H9 (cell line): ENCODE measurements around the gene GPC4. TPM values are rescaled to one million over a fixed set of nuclear protein-coding genes. Genes with fewer than 3 reads are reported as not detected.
A peak's percentile ranks its signal among the peaks of the same experiment; 100 is the strongest.

ENCODE experiments used
- DNase-seq: peaks from one replicate; pipeline ENCODE4 v3.0.0-alpha.2; 2017
- H2AFZ ChIP-seq: one replicate; pipeline ENCODE4 v1.6.1; 2013; ENCODE audit warnings: mild to moderate bottlenecking, low read length, control low read depth, moderate library complexity
- H2AK5ac ChIP-seq: 2 replicates; pipeline ENCODE4 v1.6.1; 2013; ENCODE audit warnings: low read length, control low read depth, mixed read lengths; ENCODE audit not compliant: insufficient read length
- H2BK120ac ChIP-seq: one replicate; pipeline ENCODE4 v1.6.1; 2013; ENCODE audit warnings: low read depth, mild to moderate bottlenecking, low read length, control low read depth, inconsistent platforms; ENCODE audit not compliant: poor library complexity, severe bottlenecking
- H2BK12ac ChIP-seq: 2 replicates; pipeline ENCODE4 v1.6.1; 2013; ENCODE audit warnings: low read length, control low read depth, mixed read lengths, low read depth; ENCODE audit not compliant: insufficient read length
- H2BK15ac ChIP-seq: 2 replicates; pipeline ENCODE4 v1.6.1; 2013; ENCODE audit warnings: low read depth, low read length, control low read depth
- H2BK20ac ChIP-seq: one replicate; pipeline ENCODE4 v1.6.1; 2013; ENCODE audit warnings: low read depth, mild to moderate bottlenecking, low read length, control low read depth, inconsistent platforms; ENCODE audit not compliant: poor library complexity, severe bottlenecking
- H2BK5ac ChIP-seq: 2 replicates; pipeline ENCODE4 v1.6.1; 2013; ENCODE audit warnings: low read length, control low read depth, mixed read lengths; ENCODE audit not compliant: insufficient read length
- H3K14ac ChIP-seq: 2 replicates; pipeline ENCODE4 v1.6.1; 2013; ENCODE audit warnings: low read length, control low read depth; ENCODE audit not compliant: insufficient read depth
- H3K18ac ChIP-seq: 2 replicates; pipeline ENCODE4 v1.6.1; 2013; ENCODE audit warnings: low read depth, mild to moderate bottlenecking, mixed read lengths, low read length, control low read depth; ENCODE audit not compliant: insufficient read length
- H3K23ac ChIP-seq: 2 replicates; pipeline ENCODE4 v1.6.1; 2013; ENCODE audit warnings: low read length, control low read depth, mixed read lengths, low read depth; ENCODE audit not compliant: insufficient read length
- H3K23me2 ChIP-seq: 2 replicates; pipeline ENCODE4 v1.6.1; 2013; ENCODE audit warnings: low read depth, mild to moderate bottlenecking, mixed read lengths, low read length, control low read depth; ENCODE audit not compliant: insufficient read length, poor library complexity, severe bottlenecking
- H3K27ac ChIP-seq: 2 replicates; pipeline ENCODE4 v1.5.1; 2013; ENCODE audit warnings: low read length, control low read depth, mixed read lengths, low read depth; ENCODE audit not compliant: insufficient read length
- H3K27me3 ChIP-seq: 2 replicates; pipeline ENCODE4 v1.6.1; 2013; ENCODE audit warnings: low read length, control low read depth, inconsistent platforms; ENCODE audit not compliant: insufficient read depth
- H3K4ac ChIP-seq: 2 replicates; pipeline ENCODE4 v1.6.1; 2013; ENCODE audit warnings: low read depth, mild to moderate bottlenecking, control low read depth, inconsistent platforms, low read length, moderate library complexity
- H3K4me1 ChIP-seq: 2 replicates; pipeline ENCODE4 v1.6.1; 2013; ENCODE audit warnings: low read length, control low read depth, inconsistent platforms; ENCODE audit not compliant: insufficient read depth
- H3K4me2 ChIP-seq: 2 replicates; pipeline ENCODE4 v1.6.1; 2013; ENCODE audit warnings: low read length, control low read depth, mixed read lengths; ENCODE audit not compliant: insufficient read length, insufficient read depth
- H3K56ac ChIP-seq: 2 replicates; pipeline ENCODE4 v1.6.1; 2013; ENCODE audit warnings: low read depth, mild to moderate bottlenecking, mixed read lengths, low read length, control low read depth; ENCODE audit not compliant: insufficient read length
- H3K79me1 ChIP-seq: 2 replicates; pipeline ENCODE4 v1.6.1; 2013; ENCODE audit warnings: low read depth, mild to moderate bottlenecking, moderate library complexity, low read length, control low read depth, inconsistent platforms; ENCODE audit not compliant: insufficient read depth, poor library complexity, severe bottlenecking
- H3K79me2 ChIP-seq: 2 replicates; pipeline ENCODE4 v1.6.1; 2013; ENCODE audit warnings: low read length, control low read depth, inconsistent platforms; ENCODE audit not compliant: insufficient read depth
- H3K9ac ChIP-seq: 2 replicates; pipeline ENCODE4 v1.6.1; 2013; ENCODE audit warnings: low read length, control low read depth, mixed read lengths; ENCODE audit not compliant: insufficient read length; ENCODE audit errors: extremely low read depth
- H3K9me3 ChIP-seq: one replicate; pipeline ENCODE4 v1.6.1; 2013; ENCODE audit warnings: low read depth, low read length, inconsistent platforms; ENCODE audit not compliant: control insufficient read depth
- H3T11ph ChIP-seq: one replicate; pipeline ENCODE4 v1.6.1; 2013; ENCODE audit warnings: mild to moderate bottlenecking, low read length, control low read depth, inconsistent platforms
- H4K20me1 ChIP-seq: one replicate; pipeline ENCODE4 v1.6.1; 2013; ENCODE audit not compliant: control insufficient read depth, insufficient read length, insufficient read depth
- H4K5ac ChIP-seq: 2 replicates; pipeline ENCODE4 v1.6.1; 2013; ENCODE audit warnings: low read depth, mild to moderate bottlenecking, mixed read lengths, low read length, control low read depth; ENCODE audit not compliant: insufficient read length
- H4K8ac ChIP-seq: replicated peaks from 2 replicates; pipeline ENCODE4 v1.6.1; 2013; ENCODE audit warnings: low read length, control low read depth, mixed read lengths, low read depth; ENCODE audit not compliant: insufficient read length
- H4K91ac ChIP-seq: 2 replicates; pipeline ENCODE4 v1.6.1; 2013; ENCODE audit warnings: low read depth, mild to moderate bottlenecking, moderate library complexity, mixed read lengths, low read length, control low read depth; ENCODE audit not compliant: insufficient read length
- H3K27ac Mint-ChIP-seq, 3 experiments: 2 replicates in 2 of 3; 3 replicates in 1 of 3; pipeline ENCODE4 v1.8.0; 2020 to 2021; ENCODE audit warnings: mixed read lengths in 3 of 3, mild to moderate bottlenecking in 1 of 3, moderate library complexity in 1 of 3
- H3K27me3 Mint-ChIP-seq: 2 replicates; pipeline ENCODE4 v1.8.0; 2021; ENCODE audit warnings: low read depth, mild to moderate bottlenecking, moderate library complexity, mixed read lengths
- H3K36me3 Mint-ChIP-seq, 3 experiments: 2 replicates in 2 of 3; 3 replicates in 1 of 3; pipeline ENCODE4 v1.8.0; 2020 to 2021; ENCODE audit warnings: low read depth in 3 of 3, mixed read lengths in 3 of 3; ENCODE audit not compliant: insufficient read depth in 1 of 3
- H3K4me1 Mint-ChIP-seq, 2 experiments: 2 replicates each; pipeline ENCODE4 v1.8.0; 2020; ENCODE audit warnings: mixed read lengths in 2 of 2
- H3K4me3 Mint-ChIP-seq, 2 experiments: 2 replicates in 1 of 2; 3 replicates in 1 of 2; pipeline ENCODE4 v1.8.0; 2020 to 2021; ENCODE audit warnings: mild to moderate bottlenecking in 2 of 2, mixed read lengths in 2 of 2, moderate library complexity in 1 of 2
- H3K9me3 Mint-ChIP-seq, 2 experiments: 2 replicates in 1 of 2; 3 replicates in 1 of 2; pipeline ENCODE4 v1.8.0; 2020; ENCODE audit warnings: mild to moderate bottlenecking in 2 of 2, mixed read lengths in 2 of 2, moderate library complexity in 1 of 2
- CTCF ChIP-seq: fragments of 200-600 bp; sonication (generic); conservative IDR thresholded peaks from 3 replicates; pipeline ENCODE4 v1.8.0; 2021; ENCODE audit warnings: antibody characterized with exemption, mild to moderate bottlenecking
- WGBS: extraction: QIAGEN DNeasy Blood & Tissue Kit; methylation state at CpG from one replicate; pipeline ENCODE4 v1.1.7; 2013; ENCODE audit warnings: missing lambda C conversion rate, low lambda C conversion rate, mixed read lengths; ENCODE audit not compliant: insufficient read length; ENCODE audit errors: extremely low coverage; 5-methylcytosine and 5-hydroxymethylcytosine counted together
- total RNA-seq: library from RNA; stranded (reverse); gene quantifications from 2 replicates; pipeline ENCODE4 v1.2.1, GENCODE V29; 2021

GPC4 gene
- total RNA-seq, 1 experiment from 2014 or later = 416 TPM

GRCh38 chrX:133369065-133369464, 46.2 kb downstream of the GPC4 start:
- no peak overlapping the region for H3K27ac ChIP-seq
- no CpG with 5 or more reads among the region's 2 CpGs for whole genome bisulfite sequencing
- H3K79me2 ChIP-seq = peaks cover 57% of the 10 kb centered on the region
- H3K36me3 Mint-ChIP-seq = peaks cover 2 to 28% (median 26%) of the 10 kb centered on the region in 3 experiments; a peak in 5 of 7 replicates
- no peak overlapping the region for H2BK120ac ChIP-seq
- DNase-seq = no peak
- H2BK20ac ChIP-seq = no peak overlapping the region
- no peaks in the 10 kb centered on the region for H3K27me3 Mint-ChIP-seq
- H2AFZ ChIP-seq = no peak overlapping the region
- no peak overlapping the region for H3K9ac ChIP-seq
- H2BK15ac ChIP-seq = no peak overlapping the region
- H2BK5ac ChIP-seq = no peak overlapping the region
- H2BK12ac ChIP-seq = no peak overlapping the region
- H3K9me3 ChIP-seq = no peaks in the 10 kb centered on the region
- peak overlapping the region in 2 of 3 experiments; percentile 33 to 86; a peak in 4 of 7 replicates for H3K27ac Mint-ChIP-seq
- H3K79me1 ChIP-seq = peaks cover 4% of the 10 kb centered on the region
- no peak overlapping the region for H2AK5ac ChIP-seq
- peaks cover 81 to 82% of the 10 kb centered on the region in 2 experiments for H3K4me1 Mint-ChIP-seq
- no peak overlapping the region for H3K4ac ChIP-seq
- peaks cover 10% of the 10 kb centered on the region; the same call in 1 of the 2 replicates for H3K4me1 ChIP-seq
- H4K8ac ChIP-seq = no peak overlapping the region
- H3K23ac ChIP-seq = no peak overlapping the region
- no peak overlapping the region for H3K4me3 Mint-ChIP-seq
- H3K18ac ChIP-seq = no peak overlapping the region
- no peak overlapping the region for H3T11ph ChIP-seq
- H3K4me2 ChIP-seq = no peak overlapping the region
- H3K27me3 ChIP-seq = no peaks in the 10 kb centered on the region
- TF ChIP-seq CTCF = no peak
- no peak overlapping the region for H4K91ac ChIP-seq
- H4K5ac ChIP-seq = no peak overlapping the region
- no peaks in the 10 kb centered on the region for H3K9me3 Mint-ChIP-seq
- no peaks in the 10 kb centered on the region for H3K23me2 ChIP-seq
- H3K56ac ChIP-seq = no peak overlapping the region
- H3K14ac ChIP-seq = no peak overlapping the region
- H4K20me1 ChIP-seq = no peaks in the 10 kb centered on the region
